ENCODE results near the gene SERPINB2.
"Not testable (repeated sequence)": the region's sequence is repeated elsewhere in the genome, so short reads cannot be mapped to it uniquely, and the experiment has no call there.

SERPINB2 gene

GRCh38 chr18:63936932-63937393 lies 49.5 kb downstream of the SERPINB2 start:
- peak overlapping the region; percentile 65 for H3K4me3 ChIP-seq (ENCODE audit: low read depth, low read length)
- H3K9ac ChIP-seq (ENCODE audit: low read length), result no peak overlapping the region

GRCh38 chr18:63940008-63940407 lies 52.5 kb downstream of the SERPINB2 start:
- H3K9me3 ChIP-seq (ENCODE audit: control insufficient read depth, insufficient read depth, low read depth, low read length), result no peaks in the 10 kb centered on the region
- no peaks in the 10 kb centered on the region for H3K36me3 ChIP-seq (ENCODE audit: control insufficient read depth, insufficient read depth, low read length)
- no peak overlapping the region for H3K27ac ChIP-seq (ENCODE audit: low read depth, low read length)
- H3K4me3 ChIP-seq (ENCODE audit: low read depth, low read length), result peak overlapping the region; percentile 42; the same call in 1 of the 2 replicates
- peaks cover 50% of the 10 kb centered on the region for H3K27me3 ChIP-seq (ENCODE audit: control insufficient read depth, insufficient read depth, low read length)
- no peaks in the 10 kb centered on the region for H3K4me1 ChIP-seq (ENCODE audit: control insufficient read depth, insufficient read depth, low read length)
- H3K9ac ChIP-seq (ENCODE audit: low read length), result no peak overlapping the region

More at GRCh38 chr18:63936932-63937393, 49.5 kb downstream of the SERPINB2 start:
- no peak overlapping the region for H3K27ac ChIP-seq (ENCODE audit: low read depth, low read length)
- H3K27me3 ChIP-seq (ENCODE audit: control insufficient read depth, insufficient read depth, low read length), result peaks cover 48% of the 10 kb centered on the region
- H3K9me3 ChIP-seq (ENCODE audit: control insufficient read depth, insufficient read depth, low read depth, low read length), result no peaks in the 10 kb centered on the region
- no peaks in the 10 kb centered on the region for H3K36me3 ChIP-seq (ENCODE audit: control insufficient read depth, insufficient read depth, low read length)
- H3K4me1 ChIP-seq (ENCODE audit: control insufficient read depth, insufficient read depth, low read length), result no peaks in the 10 kb centered on the region

- H3K36me3 ChIP-seq (ENCODE audit: control insufficient read depth, insufficient read depth, low read length); H3K9me3 ChIP-seq (ENCODE audit: control insufficient read depth, insufficient read depth, low read depth, low read length); H3K4me1 ChIP-seq (ENCODE audit: control insufficient read depth, insufficient read depth, low read length); H3K27ac ChIP-seq (ENCODE audit: low read depth, low read length); H3K9ac ChIP-seq (ENCODE audit: low read length): not testable (repeated sequence)
- peak overlapping the region; percentile 42 for H3K4me3 ChIP-seq (ENCODE audit: low read depth, low read length)
- peaks cover 44% of the 10 kb centered on the region for H3K27me3 ChIP-seq (ENCODE audit: control insufficient read depth, insufficient read depth, low read length)
Observed at GRCh38 chr18:63940543-63941050, 53.1 kb downstream of the SERPINB2 start.

- Histone ChIP-seq H3K27me3 (ENCODE audit: control insufficient read depth, insufficient read depth, low read length) (peaks cover 19% of the 10 kb centered on the region), H3K9ac (ENCODE audit: low read length) (no peak overlapping the region), H3K36me3 (ENCODE audit: control insufficient read depth, insufficient read depth, low read length) (no peaks in the 10 kb centered on the region), H3K4me3 (ENCODE audit: low read depth, low read length) (no peak overlapping the region), H3K9me3 (ENCODE audit: control insufficient read depth, insufficient read depth, low read depth, low read length) (no peaks in the 10 kb centered on the region), H3K27ac (ENCODE audit: low read depth, low read length) (no peak overlapping the region), H3K4me1 (ENCODE audit: control insufficient read depth, insufficient read depth, low read length) (no peaks in the 10 kb centered on the region)
Observed at GRCh38 chr18:63947051-63947790, 59.7 kb downstream of the SERPINB2 start.

- H3K9ac ChIP-seq (ENCODE audit: low read length), result peak within 1 kb of the TSS; percentile 42
- H3K9me3 ChIP-seq (ENCODE audit: control insufficient read depth, insufficient read depth, low read depth, low read length), result no peaks in the 10 kb centered on the region
- peaks cover 14% of the 10 kb centered on the region; the same call in 1 of the 2 replicates for H3K27me3 ChIP-seq (ENCODE audit: control insufficient read depth, insufficient read depth, low read length)
- H3K27ac ChIP-seq (ENCODE audit: low read depth, low read length), result no peak within 1 kb of the TSS
- peak within 1 kb of the TSS; percentile 70 for H3K4me3 ChIP-seq (ENCODE audit: low read depth, low read length)
- H3K4me1 ChIP-seq (ENCODE audit: control insufficient read depth, insufficient read depth, low read length), result no peaks in the 10 kb centered on the region
- no peaks in the 10 kb centered on the region for H3K36me3 ChIP-seq (ENCODE audit: control insufficient read depth, insufficient read depth, low read length)
Observed at GRCh38 chr18:63949068-63949737, 61.7 kb downstream of the SERPINB2 start, which contains the start of gene HMSD. Gene HMSD (plus strand): TSS chr18:63949301. CDS start chr18:63953456, 4,155 bp downstream.

GRCh38 chr18:63951302-63951705 lies 63.8 kb downstream of the SERPINB2 start:
- H3K4me3 ChIP-seq (ENCODE audit: low read depth, low read length), result no peak overlapping the region

More at GRCh38 chr18:63951302-63951705, 63.8 kb downstream of the SERPINB2 start:
- Histone ChIP-seq H3K9ac (ENCODE audit: low read length) (no peak overlapping the region), H3K9me3 (ENCODE audit: control insufficient read depth, insufficient read depth, low read depth, low read length) (no peaks in the 10 kb centered on the region), H3K27me3 (ENCODE audit: control insufficient read depth, insufficient read depth, low read length) (peaks cover 13% of the 10 kb centered on the region; the same call in 1 of the 2 replicates), H3K36me3 (ENCODE audit: control insufficient read depth, insufficient read depth, low read length) (no peaks in the 10 kb centered on the region), H3K27ac (ENCODE audit: low read depth, low read length) (no peak overlapping the region), H3K4me1 (ENCODE audit: control insufficient read depth, insufficient read depth, low read length) (no peaks in the 10 kb centered on the region)

Data from HUES6 (cell line).